ENCODE data around the gene TMEM259.
A peak's percentile ranks its signal among the peaks of the same experiment; 100 is the strongest.

TMEM259 gene

GRCh38 chr19:1002600-1002999 lies 18.3 kb downstream of the TMEM259 start:
- peaks cover 33% of the 10 kb centered on the region for H3K27me3 ChIP-seq (replicated peaks)
- TF ChIP-seq, protein P1, sequence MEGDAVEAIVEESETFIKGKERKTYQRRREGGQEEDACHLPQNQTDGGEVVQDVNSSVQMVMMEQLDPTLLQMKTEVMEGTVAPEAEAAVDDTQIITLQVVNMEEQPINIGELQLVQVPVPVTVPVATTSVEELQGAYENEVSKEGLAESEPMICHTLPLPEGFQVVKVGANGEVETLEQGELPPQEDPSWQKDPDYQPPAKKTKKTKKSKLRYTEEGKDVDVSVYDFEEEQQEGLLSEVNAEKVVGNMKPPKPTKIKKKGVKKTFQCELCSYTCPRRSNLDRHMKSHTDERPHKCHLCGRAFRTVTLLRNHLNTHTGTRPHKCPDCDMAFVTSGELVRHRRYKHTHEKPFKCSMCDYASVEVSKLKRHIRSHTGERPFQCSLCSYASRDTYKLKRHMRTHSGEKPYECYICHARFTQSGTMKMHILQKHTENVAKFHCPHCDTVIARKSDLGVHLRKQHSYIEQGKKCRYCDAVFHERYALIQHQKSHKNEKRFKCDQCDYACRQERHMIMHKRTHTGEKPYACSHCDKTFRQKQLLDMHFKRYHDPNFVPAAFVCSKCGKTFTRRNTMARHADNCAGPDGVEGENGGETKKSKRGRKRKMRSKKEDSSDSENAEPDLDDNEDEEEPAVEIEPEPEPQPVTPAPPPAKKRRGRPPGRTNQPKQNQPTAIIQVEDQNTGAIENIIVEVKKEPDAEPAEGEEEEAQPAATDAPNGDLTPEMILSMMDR (IDR thresholded peaks at IDR 0.05; ENCODE audit: low read depth, low read length, missing control alignments), result no peak
- in situ Hi-C loops (cut with HindIII; ENCODE audit: low pct_ligation_motif_present, low sequenced_read_pairs), result no loop called here

DNA sequence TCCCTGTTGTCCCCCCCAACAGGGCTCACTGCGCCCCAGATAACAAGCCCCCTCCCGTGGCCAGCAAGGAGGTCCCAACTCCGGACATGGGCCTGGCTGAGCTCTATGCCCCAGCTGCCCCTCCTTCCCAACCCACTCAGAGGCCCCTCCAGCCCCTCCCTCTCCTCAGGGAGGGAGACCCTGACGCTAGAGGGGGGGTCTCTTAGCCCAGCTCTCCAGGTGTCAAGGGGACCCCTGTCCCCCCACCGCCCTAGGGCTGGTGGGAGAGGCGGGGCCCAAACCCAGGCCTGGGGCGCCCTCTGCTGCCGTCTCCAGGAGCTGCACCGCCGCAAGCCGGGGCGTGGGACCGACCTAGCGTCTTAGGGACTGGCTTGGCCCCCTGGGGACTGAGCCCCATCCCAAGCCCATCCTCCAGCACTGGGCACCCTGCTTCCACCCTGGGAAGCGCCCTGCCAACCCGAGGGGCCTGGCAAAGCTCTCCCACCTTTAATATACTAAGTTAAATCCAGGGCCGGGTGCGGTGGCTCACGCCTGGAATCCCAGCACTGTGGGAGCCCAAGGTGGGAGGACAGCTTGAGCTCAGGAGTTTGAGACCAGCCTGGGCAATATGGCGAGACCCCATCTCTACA lies 19.3 kb downstream of the TMEM259 start:
- H3K36me3 ChIP-seq (replicated peaks), result no peaks in the 10 kb centered on the region
- no peak for DNase-seq
- TF ChIP-seq, protein P1 (IDR thresholded peaks at IDR 0.05; ENCODE audit: low read depth, low read length, missing control alignments), result peak; percentile 94
- in situ Hi-C loops (cut with HindIII; ENCODE audit: low pct_ligation_motif_present, low sequenced_read_pairs), result no loop called here
- H3K4me3 ChIP-seq (ENCODE audit: low read depth, low read length), result no peak overlapping the region
- H3K27ac ChIP-seq, result no peak overlapping the region
- peaks cover 40% of the 10 kb centered on the region for H3K27me3 ChIP-seq (replicated peaks)

More at GRCh38 chr19:1002600-1002999, 18.3 kb downstream of the TMEM259 start:
- Histone ChIP-seq H3K4me3 (ENCODE audit: low read depth, low read length) (no peak overlapping the region), H3K27ac (no peak overlapping the region), H3K36me3 (replicated peaks) (no peaks in the 10 kb centered on the region)
- no peak for DNase-seq

DNA sequence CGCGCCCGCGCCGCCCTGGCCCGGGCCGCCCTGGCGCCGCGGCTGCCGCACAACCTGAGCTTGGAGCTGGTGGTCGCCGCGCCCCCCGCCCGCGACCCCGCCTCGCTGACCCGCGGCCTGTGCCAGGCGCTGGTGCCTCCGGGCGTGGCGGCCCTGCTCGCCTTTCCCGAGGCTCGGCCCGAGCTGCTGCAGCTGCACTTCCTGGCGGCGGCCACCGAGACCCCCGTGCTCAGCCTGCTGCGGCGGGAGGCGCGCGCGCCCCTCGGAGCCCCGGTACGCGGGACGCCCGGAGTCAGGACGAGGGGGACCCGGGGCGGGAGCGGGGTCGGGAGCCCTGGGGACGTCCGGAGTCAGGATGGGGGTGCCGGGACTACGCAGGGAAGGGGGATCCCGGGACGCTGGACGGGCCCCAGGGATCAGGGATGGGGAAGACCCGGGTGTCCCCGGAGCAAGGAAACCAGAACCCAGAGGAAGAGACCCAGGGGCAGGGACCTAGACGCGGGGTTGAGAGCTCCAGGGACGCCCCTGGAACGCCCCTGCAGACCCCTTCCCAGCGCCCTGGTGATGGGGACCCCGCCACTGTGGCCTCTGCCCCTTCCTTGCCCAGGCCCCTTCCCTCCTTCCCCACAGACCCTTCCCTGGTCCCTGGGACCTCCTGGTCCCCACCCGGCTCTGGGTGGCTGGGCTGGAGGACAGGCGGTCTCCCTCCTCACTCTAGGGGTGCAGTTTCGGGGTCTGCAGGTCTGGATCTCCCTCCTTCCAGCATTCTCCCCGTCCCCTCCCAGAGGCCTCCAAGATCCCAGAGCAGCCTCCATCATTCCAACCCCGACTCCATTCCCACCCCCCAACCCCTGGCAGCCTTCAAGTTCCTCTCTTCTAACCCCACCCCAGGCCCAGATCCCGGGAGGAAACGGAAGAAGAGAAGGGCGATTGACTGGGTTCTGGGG lies 20.1 kb downstream of the TMEM259 start:
- H3K27ac ChIP-seq, result no peak overlapping the region
- in situ Hi-C loops (cut with HindIII; ENCODE audit: low pct_ligation_motif_present, low sequenced_read_pairs), result no loop called here
- no peak overlapping the region for H3K4me3 ChIP-seq (ENCODE audit: low read depth, low read length)
- TF ChIP-seq, protein P1 (IDR thresholded peaks at IDR 0.05; ENCODE audit: low read depth, low read length, missing control alignments), result no peak
- H3K36me3 ChIP-seq (replicated peaks), result no peaks in the 10 kb centered on the region
- DNase-seq, result no peak
- H3K27me3 ChIP-seq (replicated peaks), result peaks cover 48% of the 10 kb centered on the region

- TF ChIP-seq, protein P1 (IDR thresholded peaks at IDR 0.05; ENCODE audit: low read depth, low read length, missing control alignments), result peak; percentile 63
- Histone ChIP-seq H3K36me3 (replicated peaks) (no peaks in the 10 kb centered on the region), H3K27ac (no peak within 1 kb of the TSS), H3K4me3 (ENCODE audit: low read depth, low read length) (no peak within 1 kb of the TSS), H3K27me3 (replicated peaks) (peaks cover 48% of the 10 kb centered on the region)
- in situ Hi-C loops (cut with HindIII; ENCODE audit: low pct_ligation_motif_present, low sequenced_read_pairs), result no loop called here
- DNase-seq, result peak; percentile 13
These were observed 20.8 kb downstream of the TMEM259 start, which contains the start of gene GRIN3B for GRCh38 chr19:1000095-1000494. TSS of gene GRIN3B (plus strand) at chr19:1000419. CDS start at chr19:1000438, 19 bp downstream.

DNA sequence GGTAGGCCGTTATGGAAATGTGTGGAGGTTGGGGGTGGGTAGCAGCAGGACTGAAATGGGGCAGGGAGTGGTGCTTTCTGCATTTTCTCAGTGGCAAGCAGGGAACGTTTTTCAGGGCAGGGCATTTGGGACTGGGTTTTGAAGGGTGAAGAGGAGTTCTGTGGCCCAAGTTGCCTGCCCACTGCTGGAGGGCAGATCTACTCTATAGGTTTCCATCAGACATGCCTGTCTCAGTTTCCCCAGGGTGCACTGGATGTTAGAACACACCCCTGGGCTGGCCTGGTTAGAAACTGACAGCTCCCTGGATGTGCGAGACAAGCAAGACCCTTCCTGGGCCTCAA lies 21.6 kb downstream of the TMEM259 start:
- Histone ChIP-seq H3K27me3 (replicated peaks) (peaks cover 48% of the 10 kb centered on the region), H3K36me3 (replicated peaks) (peaks cover under 1% of the 10 kb centered on the region), H3K27ac (no peak overlapping the region), H3K4me3 (ENCODE audit: low read depth, low read length) (no peak overlapping the region)
- TF ChIP-seq, protein P1 (IDR thresholded peaks at IDR 0.05; ENCODE audit: low read depth, low read length, missing control alignments), result no peak
- no peak for DNase-seq
- in situ Hi-C loops (cut with HindIII; ENCODE audit: low pct_ligation_motif_present, low sequenced_read_pairs), result no loop called here

Data from brain microvascular endothelial cell (primary cell).